Sigmoid colon (tissue), 7 donors: ENCODE data around the gene IFT25. TPM values are rescaled to one million over a fixed set of nuclear protein-coding genes. Genes with fewer than 3 reads are reported as not detected.

Experiments used
- DNase-seq: peaks from one replicate; pipeline ENCODE4 v3.0.0-alpha.2; 2019
- H3K27ac ChIP-seq, 4 donors: fragments of 200-600 bp; sonication (generic); one replicate each; pipeline ENCODE4 v1.5.1; 2016 to 2019; ENCODE audit warnings: mild to moderate bottlenecking in 1 of 4
- H3K27me3 ChIP-seq, 3 donors: fragments of 200-600 bp; sonication (generic); one replicate each; pipeline ENCODE4 v1.5.1; 2019; ENCODE audit warnings: mild to moderate bottlenecking in 1 of 3
- H3K36me3 ChIP-seq, 4 donors: fragments of 200-600 bp; sonication (generic); one replicate each; pipeline ENCODE4 v1.5.1; 2016 to 2019
- H3K4me1 ChIP-seq, 4 donors: fragments of 200-600 bp; sonication (generic); one replicate each; pipeline ENCODE4 v1.5.1; 2017 to 2019
- H3K4me3 ChIP-seq, 4 donors: fragments of 200-600 bp; sonication (generic); one replicate each; pipeline ENCODE4 v1.5.1; 2017 to 2019; ENCODE audit warnings: mild to moderate bottlenecking in 2 of 4, moderate library complexity in 1 of 4
- H3K9me3 ChIP-seq, 4 donors: fragments of 200-600 bp in 3 of 4; sonication (generic) in 3 of 4; one replicate each; pipeline versions ENCODE4 v1.5.1 to v1.6.1; 2013 to 2019
- CTCF ChIP-seq, 4 experiments: fragments of 450-650 bp in 3 of 4; fragments of 200-600 bp in 1 of 4; IDR thresholded peaks; one replicate each; pipeline ENCODE4 v1.5.1; 2016 to 2019; ENCODE audit warnings: antibody characterized with exemption in 4 of 4, mild to moderate bottlenecking in 3 of 4, moderate library complexity in 2 of 4
- EP300 ChIP-seq, 4 donors: sonication (generic); formaldehyde crosslinking; IDR thresholded peaks; one replicate each; pipeline ENCODE4 v1.6.1; 2017; ENCODE audit warnings: antibody characterized with exemption in 4 of 4
- POLR2A ChIP-seq, 2 donors: fragments of 450-650 bp; IDR thresholded peaks; one replicate each; pipeline ENCODE4 v1.6.1; 2016; ENCODE audit warnings: antibody characterized with exemption in 2 of 2, mild to moderate bottlenecking in 2 of 2, moderate library complexity in 2 of 2
- POLR2AphosphoS5 ChIP-seq, 4 donors: sonication (generic); formaldehyde crosslinking; IDR thresholded peaks; one replicate each; pipeline ENCODE4 v1.6.1; 2017; ENCODE audit warnings: antibody characterized with exemption in 4 of 4
- WGBS, 2 donors: extraction: QIAGEN DNeasy Blood & Tissue Kit; methylation state at CpG; one replicate each; pipeline ENCODE4 v1.1.7; 2013; 5-methylcytosine and 5-hydroxymethylcytosine counted together
- intact Hi-C: fragments of 100-400 bp; cut with DNase I; formaldehyde crosslinking; loops from one replicate; pipeline ENCODE4 v1.15.1; 2023
- polyA plus RNA-seq, 3 donors: library from polyadenylated mRNA; stranded (reverse); fragments of 200-250 nt; gene quantifications; one replicate each; pipeline ENCODE4 v1.2.3, GENCODE V29; 2013
- total RNA-seq, 4 donors: library from RNA; depleted of rRNA; stranded (reverse); fragments of >200 nt; gene quantifications; one replicate each; pipeline ENCODE4 v1.1.0, GENCODE V29; 2016
- donor health status: healthy with polysubstance abuse.
- donor health status: Bipolar disorder and iron deficiency.
- donor health status: healthy.

Gene IFT25
- total and polyA plus RNA-seq, 7 donors: 16.1 to 33.9 (median 25.0) TPM

- intact Hi-C loops: no loop called here
- no peak overlapping the region for H3K4me3 ChIP-seq
- no peaks in the 10 kb centered on the region for H3K9me3 ChIP-seq
- peaks cover 2 to 92% (median 28%) of the 10 kb centered on the region in 4 donors for H3K36me3 ChIP-seq
- no peaks in the 10 kb centered on the region for H3K27me3 ChIP-seq
- no peak overlapping the region for H3K27ac ChIP-seq
- WGBS, 2 donors: 78 to 87% methylated on average over 5 of the region's 5 CpGs
- TF ChIP-seq POLR2A (IDR thresholded peaks at IDR 0.05) (no peak), EP300 (IDR thresholded peaks at IDR 0.05) (no peak), CTCF (IDR thresholded peaks at IDR 0.05) (no peak), POLR2AphosphoS5 (IDR thresholded peaks at IDR 0.05) (no peak)
- H3K4me1 ChIP-seq: no peaks in the 10 kb centered on the region
- no peak for DNase-seq
Observed at GRCh38 chr1:53871773-53872484, 73.6 kb downstream of the IFT25 start.

Other genes with a start within 250 kb of the IFT25 start
- gene GLIS1, start 206.5 kb downstream of the IFT25 start, total RNA-seq: under 1 TPM in 2 of 4 donors, not detected in 2; 0.16 to 0.83 TPM
- under 1 TPM in 1 of 3 donors, not detected in 2; 0.32 TPM for gene GLIS1, start 206.5 kb downstream of the IFT25 start, polyA plus RNA-seq
- 10 to 100 TPM in 2 of 4 donors, 1 to 10 TPM in 2; 7.6 to 11.4 (median 10.2) TPM for gene NDC1, start 107.4 kb downstream of the IFT25 start, total RNA-seq
- gene NDC1, start 107.4 kb downstream of the IFT25 start, polyA plus RNA-seq: 10 to 100 TPM in 1 of 3 donors, 1 to 10 TPM in 2; 1.8 to 15.4 (median 3.0) TPM
- 10 to 100 TPM; 13.3 to 23.3 (median 18.8) TPM for gene YIPF1, start 55.9 kb downstream of the IFT25 start, total RNA-seq
- gene YIPF1, start 55.9 kb downstream of the IFT25 start, polyA plus RNA-seq: 10 to 100 TPM; 24.5 to 28.0 (median 27.6) TPM
- gene DIO1, start 51.5 kb downstream of the IFT25 start, total RNA-seq: not detected
- not detected for gene DIO1, start 51.5 kb downstream of the IFT25 start, polyA plus RNA-seq
- gene LRRC42, start 651 bp upstream of the IFT25 start, total RNA-seq: 10 to 100 TPM; 18.5 to 21.6 (median 19.8) TPM
- gene LRRC42, start 651 bp upstream of the IFT25 start, polyA plus RNA-seq: 10 to 100 TPM; 15.2 to 25.4 (median 19.2) TPM
- gene LDLRAD1, start 72.5 kb upstream of the IFT25 start, total RNA-seq: not detected
- gene LDLRAD1, start 72.5 kb upstream of the IFT25 start, polyA plus RNA-seq: not detected
- gene TMEM59, start 107.5 kb upstream of the IFT25 start, total RNA-seq: 100 to 1,000 TPM; 114 to 299 (median 237) TPM
- gene TMEM59, start 107.5 kb upstream of the IFT25 start, polyA plus RNA-seq: 100 to 1,000 TPM; 160 to 268 (median 187) TPM
- gene TCEANC2, start 107.9 kb upstream of the IFT25 start, total RNA-seq: 1 to 10 TPM; 6.1 to 6.9 (median 6.6) TPM
- 1 to 10 TPM; 1.8 to 3.6 (median 2.3) TPM for gene TCEANC2, start 107.9 kb upstream of the IFT25 start, polyA plus RNA-seq
- gene CDCP2, start 207.3 kb upstream of the IFT25 start, total RNA-seq: not detected
- gene CDCP2, start 207.3 kb upstream of the IFT25 start, polyA plus RNA-seq: under 1 TPM in 1 of 3 donors, not detected in 2; 0.04 TPM